Measurements from ENCODE around the gene FRMPD4. TPM values are rescaled to one million over a fixed set of nuclear protein-coding genes. Genes with fewer than 3 reads are reported as not detected.

Gene FRMPD4
- total and polyA plus RNA-seq, 2 donors (not counting 3 experiments of a cell fraction or from before 2014, with no cell fraction given), result not detected

DNA sequence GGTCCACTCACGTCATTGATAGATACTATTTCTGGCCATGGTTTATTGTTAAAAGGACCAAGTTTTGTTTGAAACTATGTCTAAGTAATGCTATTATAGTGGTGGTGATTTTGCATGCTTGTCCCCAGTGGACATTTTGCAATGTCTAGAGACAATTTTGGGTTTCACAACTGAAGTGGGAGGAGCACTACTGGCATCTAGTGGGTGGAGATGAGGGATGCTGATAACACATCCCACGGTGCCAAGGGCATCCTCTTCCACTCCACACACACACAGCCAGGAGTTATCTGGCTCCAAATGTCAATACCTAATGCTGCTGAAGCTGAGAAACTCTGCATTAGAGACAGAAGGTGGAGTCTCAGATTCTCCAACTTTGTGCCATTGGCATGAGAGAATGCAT is 131.2 kb downstream of the FRMPD4 start:
- dilution Hi-C loops (cut with MboI; ENCODE audit: extremely low pct_ligation_motif_present, low sequenced_read_pairs), result no loop called here
- no peak for FAIRE-seq
- no peaks in the 10 kb centered on the region for H3K9me1 ChIP-seq (replicated peaks; ENCODE audit: control insufficient read depth, extremely low read depth, insufficient read depth, low read length)

More for the DNA sequence above, 131.2 kb downstream of the FRMPD4 start:
- Histone ChIP-seq H3K27me3 (ENCODE audit: control insufficient read depth in 2 of 2, insufficient read depth in 2 of 2, low read length in 2 of 2) (no peaks in the 10 kb centered on the region), H3K79me2 (ENCODE audit: control insufficient read depth, insufficient read depth, low read length) (no peaks in the 10 kb centered on the region), H3K36me3 (ENCODE audit: control insufficient read depth in 2 of 2, extremely low read depth in 1 of 2, insufficient read depth in 2 of 2, low read length in 2 of 2) (no peaks in the 10 kb centered on the region), H3K9ac (replicated peaks; ENCODE audit: extremely low read depth, insufficient read depth, low read length) (no peak overlapping the region), H3K4me3 (replicated peaks in 1 of 3; ENCODE audit: insufficient read depth in 1 of 3, low read depth in 1 of 3, low read length in 3 of 3) (no peak overlapping the region), H3K4me2 (ENCODE audit: insufficient read depth, low read length) (no peak overlapping the region), H3K4me1 (ENCODE audit: control insufficient read depth, extremely low read depth, insufficient read depth, low read length) (no peaks in the 10 kb centered on the region), H3K27ac (ENCODE audit: insufficient read depth, low read depth, low read length) (no peak overlapping the region), H4K20me1 (replicated peaks; ENCODE audit: control insufficient read depth, extremely low read depth, insufficient read depth, low read length) (no peaks in the 10 kb centered on the region), H2AFZ (ENCODE audit: low read depth, low read length) (no peak overlapping the region), H3K9me3 (replicated peaks; ENCODE audit: control insufficient read depth, insufficient read depth, low read length) (no peaks in the 10 kb centered on the region)
- ChIA-PET CTCF (no interaction called here), POLR2A (no interaction called here)
- intact Hi-C loops (cut with micrococcal nuclease), result no loop called here
- DNase-seq (ENCODE audit: low read depth, low spot score), result no peak
- TF ChIP-seq EZH2 (IDR thresholded peaks at IDR 0.05; ENCODE audit: borderline replicate concordance, low read depth, low read length, severe bottlenecking) (no peak), GATA2 (IDR thresholded peaks at IDR 0.05; ENCODE audit: insufficient read depth, insufficient read length, low read depth, low read length) (no peak), POLR2A (IDR thresholded peaks at IDR 0.05; ENCODE audit: low read depth, low read length) (no peak), JUN (IDR thresholded peaks at IDR 0.05; ENCODE audit: borderline replicate concordance, insufficient read depth, insufficient read length, low read depth) (no peak), POLR2AphosphoS5 (IDR thresholded peaks at IDR 0.05; ENCODE audit: insufficient read depth, low read depth, low read length) (no peak), MYC (IDR thresholded peaks at IDR 0.05; ENCODE audit: low read depth, low read length) (no peak), FOS (IDR thresholded peaks at IDR 0.05; ENCODE audit: borderline replicate concordance, insufficient read depth, low read length) (no peak)
- TF ChIP-seq, protein P1, sequence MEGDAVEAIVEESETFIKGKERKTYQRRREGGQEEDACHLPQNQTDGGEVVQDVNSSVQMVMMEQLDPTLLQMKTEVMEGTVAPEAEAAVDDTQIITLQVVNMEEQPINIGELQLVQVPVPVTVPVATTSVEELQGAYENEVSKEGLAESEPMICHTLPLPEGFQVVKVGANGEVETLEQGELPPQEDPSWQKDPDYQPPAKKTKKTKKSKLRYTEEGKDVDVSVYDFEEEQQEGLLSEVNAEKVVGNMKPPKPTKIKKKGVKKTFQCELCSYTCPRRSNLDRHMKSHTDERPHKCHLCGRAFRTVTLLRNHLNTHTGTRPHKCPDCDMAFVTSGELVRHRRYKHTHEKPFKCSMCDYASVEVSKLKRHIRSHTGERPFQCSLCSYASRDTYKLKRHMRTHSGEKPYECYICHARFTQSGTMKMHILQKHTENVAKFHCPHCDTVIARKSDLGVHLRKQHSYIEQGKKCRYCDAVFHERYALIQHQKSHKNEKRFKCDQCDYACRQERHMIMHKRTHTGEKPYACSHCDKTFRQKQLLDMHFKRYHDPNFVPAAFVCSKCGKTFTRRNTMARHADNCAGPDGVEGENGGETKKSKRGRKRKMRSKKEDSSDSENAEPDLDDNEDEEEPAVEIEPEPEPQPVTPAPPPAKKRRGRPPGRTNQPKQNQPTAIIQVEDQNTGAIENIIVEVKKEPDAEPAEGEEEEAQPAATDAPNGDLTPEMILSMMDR (IDR thresholded peaks at IDR 0.05; ENCODE audit: extremely low read depth in 1 of 2, insufficient read depth in 1 of 2, low read depth in 1 of 2, low read length in 2 of 2), result no peak
- TF ChIP-seq, protein P2, sequence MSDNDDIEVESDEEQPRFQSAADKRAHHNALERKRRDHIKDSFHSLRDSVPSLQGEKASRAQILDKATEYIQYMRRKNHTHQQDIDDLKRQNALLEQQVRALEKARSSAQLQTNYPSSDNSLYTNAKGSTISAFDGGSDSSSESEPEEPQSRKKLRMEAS (IDR thresholded peaks at IDR 0.05; ENCODE audit: insufficient read depth, insufficient read length), result no peak
- BruUV-seq (replicated peaks), result no TSS peak
